Epidermal melanocyte (primary cell): ENCODE results near the gene OR4D2.

ENCODE experiments used
- DNase-seq: peaks from one replicate; pipeline ENCODE4 v3.0.0; 2011; ENCODE audit warnings: low spot score; ENCODE audit not compliant: insufficient read length

Gene OR4D2

DNA sequence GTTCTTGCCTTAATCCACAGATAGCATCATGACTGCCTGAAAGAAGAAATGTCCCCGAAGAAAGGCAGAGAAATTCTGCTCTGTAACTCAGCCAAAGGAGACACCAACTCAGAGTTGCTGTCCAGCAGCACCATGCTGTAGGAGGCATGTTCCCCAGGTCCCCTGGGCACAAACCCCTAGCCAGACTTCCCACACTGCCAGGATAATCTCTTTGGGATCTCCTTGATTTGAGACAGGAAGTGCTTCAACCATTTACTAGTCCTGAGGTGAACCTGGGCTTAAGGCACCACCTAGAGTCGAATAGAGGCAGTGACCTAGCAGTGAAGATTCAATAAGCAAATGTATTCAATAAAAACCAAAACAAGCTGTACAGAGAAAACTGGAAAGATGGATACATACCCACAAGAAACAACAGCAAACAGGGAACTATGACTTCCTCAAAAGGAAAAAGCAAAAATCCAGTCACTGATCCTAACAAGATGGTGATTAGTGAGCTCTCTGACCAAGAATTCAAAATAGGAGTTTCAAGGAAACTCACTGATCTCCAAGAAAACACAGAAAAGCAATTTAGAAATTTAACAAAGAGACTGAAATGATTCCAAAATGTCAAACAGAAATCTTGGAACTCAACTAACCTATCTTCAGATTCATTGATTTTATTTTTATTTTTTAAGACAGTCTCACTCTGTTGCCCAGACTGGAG lies 5.7 kb downstream of the OR4D2 start:
- no peak for DNase-seq

DNA sequence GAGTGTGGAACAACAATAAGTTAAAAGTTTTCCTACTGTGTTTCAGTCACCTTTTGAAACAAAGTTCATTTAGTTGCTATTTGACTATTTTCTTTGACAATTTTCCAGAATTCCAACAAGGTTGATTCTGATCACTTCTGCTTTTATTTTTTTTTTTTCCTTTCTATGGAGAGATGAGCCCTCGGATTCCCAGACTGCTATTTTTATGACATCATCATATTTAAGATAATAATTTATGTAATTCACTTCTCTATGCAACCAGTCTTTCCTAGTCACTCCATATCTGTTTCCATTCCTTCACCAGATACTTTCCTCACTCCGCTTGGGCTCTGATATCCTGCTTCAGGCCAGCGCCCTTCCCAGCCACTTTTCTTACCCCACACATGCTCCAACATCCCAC lies 8.1 kb downstream of the OR4D2 start:
- DNase-seq: no peak

DNA sequence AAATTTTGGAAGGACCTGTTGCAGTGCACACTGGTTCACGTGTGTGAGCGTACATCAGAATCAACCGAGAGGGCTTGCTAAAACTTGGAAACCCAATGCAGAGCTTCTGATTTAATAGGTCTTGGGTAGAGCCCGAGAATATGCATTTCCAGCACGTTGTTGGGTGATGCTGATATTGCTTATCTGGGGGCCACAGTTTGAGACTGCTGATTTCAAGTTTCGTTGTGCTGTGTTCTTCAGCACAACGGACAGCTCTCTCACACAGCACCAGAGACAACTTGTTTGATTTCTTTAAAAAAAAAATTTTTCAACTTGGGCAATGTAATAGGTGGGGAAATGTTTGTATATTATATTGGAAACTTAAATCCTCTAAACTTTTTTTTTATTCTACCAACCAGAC lies 9.4 kb downstream of the OR4D2 start:
- DNase-seq: no peak

- DNase-seq: no peak
These were observed 15.0 kb downstream of the OR4D2 start for GRCh38 chr17:58181796-58182195.

- DNase-seq: no peak
These were observed 16.7 kb downstream of the OR4D2 start for GRCh38 chr17:58183514-58183913.

DNA sequence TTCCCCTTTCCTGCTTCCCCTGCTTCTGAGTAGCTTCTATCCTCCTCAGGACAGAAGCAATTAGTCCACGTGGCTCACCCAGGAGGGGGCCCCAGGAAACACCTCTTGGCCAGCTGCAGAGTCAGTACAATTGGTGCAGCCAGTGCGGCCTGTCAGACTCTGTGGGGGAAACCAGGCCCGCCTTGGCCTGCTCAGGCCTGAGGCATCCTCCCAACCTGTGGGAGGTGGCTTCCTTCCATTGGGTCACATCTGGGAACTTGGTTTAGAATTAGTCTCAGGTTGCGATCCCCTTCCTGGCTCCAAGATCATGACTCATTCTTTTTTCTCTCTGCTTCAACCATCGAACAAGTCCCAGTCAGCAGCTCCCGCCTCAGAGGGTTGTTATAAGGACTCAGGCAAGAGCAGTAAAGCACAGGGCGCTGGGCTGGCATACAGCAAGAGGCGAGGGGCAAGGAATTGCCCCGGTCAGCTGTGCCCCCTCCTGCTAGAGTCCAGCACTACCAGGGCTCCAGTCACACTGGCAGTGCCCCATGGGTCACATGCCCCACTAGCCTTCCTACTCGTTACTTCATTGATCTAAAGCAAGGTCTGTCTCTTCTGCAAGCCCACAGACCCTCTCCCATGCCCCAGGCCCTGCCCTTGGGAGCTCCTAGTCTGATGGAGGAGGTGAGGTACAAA lies 17.7 kb downstream of the OR4D2 start:
- no peak for DNase-seq

DNA sequence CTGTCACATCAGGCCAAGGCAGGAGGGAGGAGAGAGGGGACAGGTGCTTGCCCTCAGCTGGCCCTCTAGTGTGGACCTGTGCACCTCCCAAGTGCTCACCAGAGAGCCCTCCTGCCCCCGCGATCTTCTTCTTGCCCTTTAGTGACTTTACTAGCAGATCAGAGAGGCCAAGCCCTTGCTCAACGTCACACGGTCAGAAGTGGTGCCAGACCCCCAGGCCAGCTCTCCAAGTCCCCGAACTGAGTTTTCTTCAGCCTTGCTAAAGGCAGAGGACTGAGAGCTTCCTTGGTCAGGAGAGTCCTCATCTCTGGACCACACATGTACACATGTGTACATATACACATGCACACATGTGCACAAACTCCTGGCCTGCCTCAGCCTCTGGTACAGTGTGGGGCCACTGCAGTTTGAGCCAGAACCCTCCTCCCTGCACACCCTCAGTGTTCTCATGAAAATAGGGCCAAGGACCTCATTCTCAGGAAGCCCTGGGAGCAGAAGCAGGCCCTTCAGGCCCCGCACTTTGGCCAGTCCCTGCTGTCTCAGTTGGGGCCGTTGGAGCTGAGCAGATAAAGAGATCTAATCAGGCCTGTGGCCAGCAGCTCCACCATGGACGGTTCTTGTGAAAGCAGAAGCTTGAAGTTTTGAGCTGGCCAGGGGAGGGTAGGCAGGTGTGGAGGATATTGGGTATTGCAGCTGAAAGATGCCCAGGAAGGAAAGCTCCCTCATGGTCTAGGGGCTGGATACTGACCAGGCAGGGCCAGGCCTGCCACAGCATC lies 18.4 kb downstream of the OR4D2 start:
- no peak for DNase-seq

- DNase-seq: no peak
These were observed 19.8 kb downstream of the OR4D2 start for GRCh38 chr17:58186591-58186990.

GRCh38 chr17:58187063-58187462 lies 20.3 kb downstream of the OR4D2 start:
- DNase-seq: no peak

DNA sequence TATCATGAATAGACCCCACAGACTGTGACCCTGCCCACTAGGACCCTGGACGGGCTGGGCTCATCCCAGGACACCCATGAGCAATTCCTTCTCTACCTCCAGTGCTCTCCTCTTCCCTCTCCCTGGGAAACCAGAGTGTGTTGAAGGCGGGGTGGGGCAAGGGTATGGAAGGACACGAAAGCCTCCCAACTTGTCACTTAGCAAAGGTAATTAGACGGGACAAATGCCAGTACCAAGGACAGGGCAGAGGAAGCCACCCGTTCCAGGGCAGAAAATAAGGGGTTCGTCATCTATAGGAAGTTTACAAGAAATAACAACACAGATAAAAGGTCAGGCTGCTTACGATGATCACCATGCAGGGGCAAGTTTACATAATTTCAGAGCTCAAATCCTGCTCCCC lies 20.9 kb downstream of the OR4D2 start:
- DNase-seq: no peak

DNA sequence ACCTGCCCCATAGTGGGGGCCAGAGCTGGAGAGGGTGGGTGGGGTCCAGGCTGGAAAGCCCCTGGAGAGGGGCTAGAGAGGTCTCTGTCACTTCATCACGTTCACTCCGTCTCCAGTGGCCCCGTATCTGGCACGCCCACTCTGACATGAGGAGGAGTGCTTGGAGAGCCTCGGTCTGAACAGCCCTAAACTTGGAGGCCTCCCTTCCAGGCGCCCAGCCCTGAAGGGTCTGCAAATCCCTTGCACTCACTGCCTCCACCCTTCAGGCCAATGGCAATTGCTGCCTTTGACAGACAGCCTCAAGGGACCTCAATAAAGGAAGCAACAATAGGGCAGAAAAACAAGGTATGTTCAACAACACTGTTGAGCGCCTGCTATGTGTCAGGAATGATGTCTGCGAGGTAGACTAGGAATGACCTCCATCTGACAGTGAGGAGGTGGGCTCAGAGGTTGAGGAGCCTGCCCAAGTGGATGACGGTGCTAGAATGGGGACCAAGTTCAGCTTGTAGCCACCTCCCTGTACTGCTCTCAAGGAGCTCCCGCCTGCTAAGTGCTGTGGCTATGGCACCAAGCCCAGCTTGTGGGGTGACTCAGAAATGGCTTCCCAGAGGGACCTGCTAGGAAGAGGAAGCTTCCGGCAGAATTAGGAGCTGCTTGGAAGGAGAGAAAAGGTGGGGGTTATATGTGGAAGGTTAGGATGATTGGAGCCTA lies 22.8 kb downstream of the OR4D2 start:
- no peak for DNase-seq

- DNase-seq: no peak
These were observed 24.6 kb downstream of the OR4D2 start for GRCh38 chr17:58191241-58191896.

GRCh38 chr17:58192612-58193011 lies 25.8 kb downstream of the OR4D2 start, which contains the start of gene EPX:
EPX (plus strand) TSS chr17:58192726; CDS start chr17:58192847, 121 bp downstream.
- DNase-seq: no peak

GRCh38 chr17:58193641-58194255 lies 27.0 kb downstream of the OR4D2 start:
- no peak for DNase-seq

- DNase-seq: no peak
These were observed 28.8 kb downstream of the OR4D2 start for GRCh38 chr17:58195518-58196123.

- DNase-seq: no peak
These were observed 29.8 kb downstream of the OR4D2 start for GRCh38 chr17:58196610-58197009.

DNA sequence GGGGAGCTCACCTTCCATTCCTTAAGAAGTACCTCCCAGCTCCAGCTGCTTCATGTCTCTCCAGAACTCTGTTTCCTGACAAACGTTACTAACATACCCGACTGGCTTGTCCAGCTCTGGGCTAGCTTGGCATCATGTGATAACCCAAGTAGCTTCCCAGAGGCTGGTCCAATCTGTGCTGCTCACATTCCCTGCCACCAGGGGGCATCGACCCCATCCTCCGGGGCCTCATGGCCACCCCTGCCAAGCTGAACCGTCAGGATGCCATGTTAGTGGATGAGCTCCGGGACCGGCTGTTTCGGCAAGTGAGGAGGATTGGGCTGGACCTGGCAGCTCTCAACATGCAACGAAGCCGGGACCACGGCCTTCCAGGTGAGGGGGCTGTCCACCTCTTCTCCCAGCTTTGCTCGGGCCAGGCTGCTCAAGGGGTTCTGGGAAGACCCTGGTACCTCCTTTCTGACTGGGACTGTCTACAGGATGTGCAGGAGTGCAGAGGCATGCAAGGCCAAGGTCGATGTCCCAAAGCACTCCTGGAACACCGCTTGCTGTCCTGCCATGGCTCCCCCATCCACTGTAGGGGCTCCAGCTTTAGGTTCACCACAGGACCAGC lies 33.3 kb downstream of the OR4D2 start:
- no peak for DNase-seq

DNA sequence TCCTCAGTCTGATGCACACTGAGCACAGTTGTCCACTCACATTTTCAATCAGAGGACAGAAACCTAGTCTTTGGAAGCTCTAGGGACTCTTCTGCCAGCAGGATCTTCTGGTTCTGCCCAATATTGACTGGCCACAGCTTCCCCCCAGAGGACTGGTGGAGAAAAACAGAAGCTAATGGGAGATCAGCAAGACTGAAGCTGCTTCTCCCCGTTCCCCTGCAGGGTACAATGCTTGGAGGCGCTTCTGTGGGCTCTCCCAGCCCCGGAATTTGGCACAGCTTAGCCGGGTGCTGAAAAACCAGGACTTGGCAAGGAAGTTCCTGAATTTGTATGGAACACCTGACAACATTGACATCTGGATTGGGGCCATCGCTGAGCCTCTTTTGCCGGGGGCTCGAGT lies 36.1 kb downstream of the OR4D2 start:
- no peak for DNase-seq

GRCh38 chr17:58204796-58205195 lies 38.0 kb downstream of the OR4D2 start:
- DNase-seq: no peak

- DNase-seq: no peak
These were observed 39.2 kb downstream of the OR4D2 start for GRCh38 chr17:58205936-58206335.
